ENCODE measurements around the gene RND3.

The RND3 gene

DNA sequence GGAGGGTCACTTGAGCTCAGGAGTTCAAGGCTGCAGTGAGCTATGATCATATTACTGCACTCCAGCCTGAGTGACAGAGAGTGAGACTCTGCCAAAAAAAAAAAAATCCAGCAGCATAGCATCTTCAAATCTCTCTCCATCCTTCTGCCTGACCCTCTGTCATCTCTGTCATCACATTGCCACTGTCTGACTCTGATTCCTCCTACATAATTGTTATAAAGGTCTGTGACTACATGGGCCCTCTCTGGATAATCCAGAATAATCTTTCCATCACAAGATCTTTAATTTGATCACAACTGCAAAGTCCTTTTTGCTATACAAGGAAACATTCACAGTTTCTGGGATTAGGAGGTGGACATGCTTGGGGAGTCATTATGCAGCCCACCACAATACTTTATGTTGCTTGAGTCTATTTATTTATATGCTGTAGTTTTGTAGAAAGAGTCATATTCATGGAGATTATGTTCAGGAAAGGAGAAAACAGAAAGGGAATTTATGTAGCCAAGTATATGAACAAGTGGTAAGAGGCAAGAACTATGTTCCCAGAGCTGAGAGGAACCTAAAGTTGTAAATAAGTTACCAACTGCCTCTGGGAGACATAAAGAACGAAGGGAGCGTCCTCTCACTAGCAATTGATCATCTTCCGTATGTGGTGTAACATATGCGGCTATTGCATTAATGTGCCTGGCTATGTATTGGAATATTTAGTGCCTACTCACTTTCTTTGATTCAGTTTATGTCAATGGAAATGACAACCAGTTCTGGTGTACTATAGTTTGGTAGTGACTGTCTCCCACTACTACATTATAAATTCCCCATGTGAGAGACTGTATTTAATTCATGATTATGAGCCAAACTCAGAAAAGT, 21.5 kb downstream of the RND3 start:
- no peaks in the 10 kb centered on the region for H3K4me1 ChIP-seq
- H3K27me3 ChIP-seq = no peaks in the 10 kb centered on the region
- DNase-seq = no peak
- H3K4me3 ChIP-seq (ENCODE audit: low read depth, low read length) = no peak overlapping the region
- H3K9me3 ChIP-seq = no peaks in the 10 kb centered on the region
- TF ChIP-seq, protein P1, sequence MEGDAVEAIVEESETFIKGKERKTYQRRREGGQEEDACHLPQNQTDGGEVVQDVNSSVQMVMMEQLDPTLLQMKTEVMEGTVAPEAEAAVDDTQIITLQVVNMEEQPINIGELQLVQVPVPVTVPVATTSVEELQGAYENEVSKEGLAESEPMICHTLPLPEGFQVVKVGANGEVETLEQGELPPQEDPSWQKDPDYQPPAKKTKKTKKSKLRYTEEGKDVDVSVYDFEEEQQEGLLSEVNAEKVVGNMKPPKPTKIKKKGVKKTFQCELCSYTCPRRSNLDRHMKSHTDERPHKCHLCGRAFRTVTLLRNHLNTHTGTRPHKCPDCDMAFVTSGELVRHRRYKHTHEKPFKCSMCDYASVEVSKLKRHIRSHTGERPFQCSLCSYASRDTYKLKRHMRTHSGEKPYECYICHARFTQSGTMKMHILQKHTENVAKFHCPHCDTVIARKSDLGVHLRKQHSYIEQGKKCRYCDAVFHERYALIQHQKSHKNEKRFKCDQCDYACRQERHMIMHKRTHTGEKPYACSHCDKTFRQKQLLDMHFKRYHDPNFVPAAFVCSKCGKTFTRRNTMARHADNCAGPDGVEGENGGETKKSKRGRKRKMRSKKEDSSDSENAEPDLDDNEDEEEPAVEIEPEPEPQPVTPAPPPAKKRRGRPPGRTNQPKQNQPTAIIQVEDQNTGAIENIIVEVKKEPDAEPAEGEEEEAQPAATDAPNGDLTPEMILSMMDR (IDR thresholded peaks at IDR 0.05; ENCODE audit: low read depth, low read length) = no peak
- H3K36me3 ChIP-seq = peaks cover 19% of the 10 kb centered on the region

DNA sequence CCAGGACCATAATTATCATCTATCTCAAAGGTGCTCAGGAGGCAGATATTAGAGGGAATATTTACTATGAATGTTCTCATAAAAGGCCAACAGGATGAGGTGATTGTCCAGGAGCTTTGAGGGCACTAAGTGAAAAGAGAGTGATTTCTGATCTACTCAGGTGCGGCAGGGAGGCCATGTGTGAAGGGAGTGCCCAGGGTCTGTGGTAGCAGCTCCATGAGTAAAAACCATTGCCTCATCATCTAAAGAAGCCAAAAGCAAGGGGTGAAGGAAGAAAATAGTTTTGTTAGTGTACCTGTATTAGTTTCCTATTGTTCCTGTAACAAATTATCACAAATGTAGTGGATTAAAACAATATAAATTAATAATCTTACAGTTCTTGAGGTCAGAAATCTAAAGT, 22.5 kb downstream of the RND3 start:
- TF ChIP-seq, protein P1 (IDR thresholded peaks at IDR 0.05; ENCODE audit: low read depth, low read length) = no peak
- DNase-seq = no peak
- Histone ChIP-seq H3K4me1 (no peaks in the 10 kb centered on the region), H3K36me3 (peaks cover 12% of the 10 kb centered on the region), H3K9me3 (no peaks in the 10 kb centered on the region), H3K4me3 (ENCODE audit: low read depth, low read length) (no peak overlapping the region), H3K27me3 (no peaks in the 10 kb centered on the region)

DNA sequence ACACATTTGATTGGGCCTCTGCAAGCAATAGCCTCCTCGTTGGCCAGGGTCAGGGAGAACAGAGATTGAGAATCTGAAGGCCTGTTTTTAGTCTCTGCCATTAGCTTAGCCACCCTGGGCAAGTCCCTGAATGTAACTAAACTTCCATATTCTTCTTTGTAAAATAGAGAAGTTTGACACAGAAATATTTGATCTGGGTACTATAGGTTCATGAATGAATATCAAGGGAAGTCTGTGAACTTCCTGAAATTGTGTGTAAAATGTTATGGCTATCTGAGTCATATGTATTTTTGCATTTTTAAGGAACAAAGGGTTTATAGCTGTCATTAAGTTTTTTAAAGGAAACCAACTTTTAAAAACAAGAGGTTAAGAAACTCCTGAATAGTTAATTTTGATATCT, 23.2 kb downstream of the RND3 start:
- Histone ChIP-seq H3K4me3 (ENCODE audit: low read depth, low read length) (no peak overlapping the region), H3K36me3 (peaks cover 8% of the 10 kb centered on the region), H3K27me3 (no peaks in the 10 kb centered on the region), H3K9me3 (no peaks in the 10 kb centered on the region), H3K4me1 (no peaks in the 10 kb centered on the region)
- no peak for DNase-seq
- TF ChIP-seq, protein P1 (IDR thresholded peaks at IDR 0.05; ENCODE audit: low read depth, low read length) = no peak

DNA sequence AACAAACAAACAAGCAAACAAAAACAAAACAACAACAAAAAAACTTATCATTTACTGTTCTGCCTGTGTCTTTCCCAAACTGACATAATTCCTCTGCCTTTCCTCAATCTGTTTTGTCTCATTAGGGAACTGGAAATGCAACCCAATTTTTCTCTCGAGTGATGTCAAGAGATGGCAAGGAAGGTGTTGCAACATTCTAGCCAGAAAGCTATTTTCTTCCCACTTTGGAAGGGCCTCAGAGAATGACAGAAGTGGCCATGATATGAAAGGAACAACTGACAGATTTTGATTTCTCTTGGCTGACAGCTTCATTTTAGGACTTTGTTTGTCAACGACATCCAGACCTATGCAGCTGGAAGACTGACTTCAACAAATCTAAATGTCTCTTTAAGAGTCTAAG, 24.7 kb downstream of the RND3 start:
- H3K9me3 ChIP-seq = no peaks in the 10 kb centered on the region
- no peak overlapping the region for H3K4me3 ChIP-seq (ENCODE audit: low read depth, low read length)
- TF ChIP-seq, protein P1 (IDR thresholded peaks at IDR 0.05; ENCODE audit: low read depth, low read length) = no peak
- no peaks in the 10 kb centered on the region for H3K4me1 ChIP-seq
- H3K27me3 ChIP-seq = no peaks in the 10 kb centered on the region
- DNase-seq = no peak
- no peaks in the 10 kb centered on the region for H3K36me3 ChIP-seq

DNA sequence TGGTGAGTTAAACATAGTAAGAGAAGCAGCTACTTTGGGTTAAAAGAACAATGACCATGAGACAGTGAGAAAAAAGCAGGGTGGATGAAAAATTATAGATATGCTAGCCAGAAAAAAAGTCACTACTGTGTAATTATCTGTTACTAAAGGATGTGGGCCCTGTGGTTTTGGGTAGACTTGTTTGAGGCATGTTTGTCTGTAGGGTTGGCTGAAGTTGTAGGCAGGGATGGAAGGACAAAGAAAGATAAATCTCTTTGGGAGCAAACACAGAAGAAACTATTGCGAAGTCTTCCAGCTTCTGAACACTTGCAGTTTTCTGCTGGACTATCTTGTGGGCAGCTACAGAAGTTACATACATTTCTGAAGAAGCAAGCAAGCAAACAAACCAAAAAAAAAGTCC, 28.2 kb downstream of the RND3 start:
- Histone ChIP-seq H3K9me3 (no peaks in the 10 kb centered on the region), H3K4me1 (no peaks in the 10 kb centered on the region), H3K36me3 (no peaks in the 10 kb centered on the region), H3K27me3 (no peaks in the 10 kb centered on the region), H3K4me3 (ENCODE audit: low read depth, low read length) (no peak overlapping the region)
- TF ChIP-seq, protein P1 (IDR thresholded peaks at IDR 0.05; ENCODE audit: low read depth, low read length) = no peak
- DNase-seq = no peak

DNA sequence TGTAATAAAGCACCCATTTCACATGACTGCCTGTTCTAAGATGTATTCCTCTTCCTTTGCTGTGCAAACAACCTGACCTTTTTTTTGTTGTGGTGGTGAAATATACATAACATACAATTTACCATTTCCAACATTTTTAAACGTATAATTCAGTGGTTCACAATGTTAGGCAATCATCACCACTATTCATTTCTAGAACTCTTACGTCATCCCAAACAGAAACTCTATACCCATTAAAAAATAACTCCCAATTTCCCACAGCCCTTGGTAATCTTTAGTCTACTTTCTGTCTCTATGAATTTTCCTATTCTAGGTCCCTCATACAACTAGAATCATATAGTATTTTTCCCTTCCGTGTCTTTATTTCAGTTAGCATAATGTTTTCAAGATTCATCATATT, 36.7 kb downstream of the RND3 start:
- TF ChIP-seq, protein P1 (IDR thresholded peaks at IDR 0.05; ENCODE audit: low read depth, low read length) = no peak
- H3K4me1 ChIP-seq = no peaks in the 10 kb centered on the region
- DNase-seq = no peak
- H3K36me3 ChIP-seq = no peaks in the 10 kb centered on the region
- no peaks in the 10 kb centered on the region for H3K27me3 ChIP-seq
- H3K4me3 ChIP-seq (ENCODE audit: low read depth, low read length) = no peak overlapping the region
- no peaks in the 10 kb centered on the region for H3K9me3 ChIP-seq

Data from BE2C (cell line).